Ovary (tissue), 10 donors: ENCODE measurements around the gene DIS3L. TPM values are rescaled to one million over a fixed set of nuclear protein-coding genes. Genes with fewer than 3 reads are reported as not detected.
A peak's percentile ranks its signal among the peaks of the same experiment; 100 is the strongest.
"Not testable (repeated sequence)": the region's sequence is repeated elsewhere in the genome, so short reads cannot be mapped to it uniquely, and the experiment has no call there.

Experiments
- DNase-seq, 5 donors: peaks; one replicate each; pipeline ENCODE4 v3.0.0-alpha.2; 2019 to 2020
- H3K27ac ChIP-seq, 2 donors: fragments of 200-600 bp; one replicate each; pipeline versions ENCODE4 v1.5.1 to v1.8.0; 2019 to 2022
- H3K27me3 ChIP-seq: fragments of 200-600 bp; one replicate; pipeline ENCODE4 v1.8.0; 2022
- H3K36me3 ChIP-seq: fragments of 200-600 bp; sonication (generic); one replicate; pipeline ENCODE4 v1.5.1; 2019
- H3K4me1 ChIP-seq: one replicate; pipeline ENCODE4 v1.8.1; 2013; ENCODE audit warnings: mild to moderate bottlenecking, moderate library complexity; ENCODE audit not compliant: insufficient read depth
- H3K4me3 ChIP-seq: fragments of 200-600 bp; sonication (generic); one replicate; pipeline ENCODE4 v1.5.1; 2017
- H3K9me3 ChIP-seq, 2 donors: fragments of 200-600 bp in 1 of 2; sonication (generic) in 1 of 2; one replicate each; pipeline versions ENCODE4 v1.5.1 to v1.8.1; 2013 to 2019; ENCODE audit warnings: mild to moderate bottlenecking in 1 of 2, moderate library complexity in 1 of 2
- EP300 ChIP-seq: sonication (generic); formaldehyde crosslinking; IDR thresholded peaks from one replicate; pipeline ENCODE4 v1.6.1; 2017; ENCODE audit warnings: antibody characterized with exemption
- POLR2A ChIP-seq: fragments of 450-650 bp; IDR thresholded peaks from one replicate; pipeline ENCODE4 v1.6.1; 2017; ENCODE audit warnings: antibody characterized with exemption, mild to moderate bottlenecking, moderate library complexity
- WGBS, 3 donors: extraction: QIAGEN DNeasy Blood & Tissue Kit in 1 of 3; methylation state at CpG; one replicate each; pipeline versions ENCODE4 v1.1.5 to v1.1.7; 2013 to 2017; 5-methylcytosine and 5-hydroxymethylcytosine counted together
- intact Hi-C, 4 donors: fragments of 100-400 bp; cut with DNase I; formaldehyde crosslinking; loops; one replicate each; pipeline versions ENCODE4 v1.11.0 to v1.15.1; 2022 to 2023
- long read RNA-seq, 3 donors: library from polyadenylated mRNA in 2 of 3; unstranded in 2 of 3; transcript quantifications; one replicate each; pipeline ENCODE4 v2.0.0 and lab custom pipeline, GENCODE V29; 2021 to 2026
- polyA plus RNA-seq, 2 donors: library from polyadenylated mRNA; stranded (reverse); fragments of 200-250 nt in 1 of 2; fragments of 350-450 nt in 1 of 2; fragmentation: Illumina TruSeq in 1 of 2; extraction: RNeasy Lipid Tissue Mini Kit (QIAGEN cat#74804) in 1 of 2; gene quantifications; one replicate each; pipeline ENCODE4 v1.2.3, GENCODE V29; 2013 to 2014
- total RNA-seq, 7 donors: library from RNA; depleted of rRNA in 2 of 7; stranded (reverse); fragments of >200 nt in 2 of 7; fragmentation: NEBNext Ultra II Directional in 3 of 7; extraction: Animal tissue kit (Norgen Biotek cat#: 25700) in 3 of 7; gene quantifications; one replicate each; pipeline versions ENCODE4 v1.1.0 to v1.2.4, GENCODE V29; 2016 to 2023
- TF ChIP-seq, protein P1 (sequence below), 3 donors: fragments of 450-650 bp in 2 of 3; fragments of 200-600 bp in 1 of 3; IDR thresholded peaks; one replicate each; pipeline versions ENCODE4 v1.5.1 to v1.8.0; 2016 to 2022; ENCODE audit warnings: antibody characterized with exemption in 3 of 3, mild to moderate bottlenecking in 1 of 3
- donor health status: DM: no; HTN: no; CAD: no; lungs with moderate emphysema.
- donor health status: DM: no; HTN: no; CAD: no.
- donor health status: Bipolar disorder and iron deficiency.
- donor health status: DM: yes; HTN: yes; CAD: no.
- donor health status: DM: no; HTN: no; CAD: no.
- donor health status: DM: yes; HTN: yes; CAD: no.

DIS3L gene
- total RNA-seq (10 to 100 TPM; 23.4 to 39.6 (median 31.9) TPM), polyA plus RNA-seq (10 to 100 TPM; 19.6 to 54.6 TPM)
- long read RNA-seq, donor 1, transcript DIS3L-202 (17 exons, 3,647 nt): major isoform, 18 of 53 reads
- long read RNA-seq, donor 1, partial matches to known transcripts: 14 of 53 reads
- long read RNA-seq, donor 1, other reads (novel, unspliced or antisense): 19 of 53 reads
- long read RNA-seq, donor 2, transcript DIS3L-202 (17 exons, 3,647 nt): major isoform, 8 of 72 reads
- long read RNA-seq, donor 2, partial matches to known transcripts: 34 of 72 reads
- long read RNA-seq, donor 2, other reads (novel, unspliced or antisense): 29 of 72 reads
- long read RNA-seq, donor 3, transcript DIS3L-202 (17 exons, 3,647 nt): major isoform, 46 of 100 reads
- long read RNA-seq, donor 3, transcript DIS3L-201 (17 exons, 3,763 nt): minor isoform, 6 of 100 reads
- long read RNA-seq, donor 3, partial matches to known transcripts: 3 of 100 reads
- long read RNA-seq, donor 3, other reads (novel, unspliced or antisense): 45 of 100 reads

DNA sequence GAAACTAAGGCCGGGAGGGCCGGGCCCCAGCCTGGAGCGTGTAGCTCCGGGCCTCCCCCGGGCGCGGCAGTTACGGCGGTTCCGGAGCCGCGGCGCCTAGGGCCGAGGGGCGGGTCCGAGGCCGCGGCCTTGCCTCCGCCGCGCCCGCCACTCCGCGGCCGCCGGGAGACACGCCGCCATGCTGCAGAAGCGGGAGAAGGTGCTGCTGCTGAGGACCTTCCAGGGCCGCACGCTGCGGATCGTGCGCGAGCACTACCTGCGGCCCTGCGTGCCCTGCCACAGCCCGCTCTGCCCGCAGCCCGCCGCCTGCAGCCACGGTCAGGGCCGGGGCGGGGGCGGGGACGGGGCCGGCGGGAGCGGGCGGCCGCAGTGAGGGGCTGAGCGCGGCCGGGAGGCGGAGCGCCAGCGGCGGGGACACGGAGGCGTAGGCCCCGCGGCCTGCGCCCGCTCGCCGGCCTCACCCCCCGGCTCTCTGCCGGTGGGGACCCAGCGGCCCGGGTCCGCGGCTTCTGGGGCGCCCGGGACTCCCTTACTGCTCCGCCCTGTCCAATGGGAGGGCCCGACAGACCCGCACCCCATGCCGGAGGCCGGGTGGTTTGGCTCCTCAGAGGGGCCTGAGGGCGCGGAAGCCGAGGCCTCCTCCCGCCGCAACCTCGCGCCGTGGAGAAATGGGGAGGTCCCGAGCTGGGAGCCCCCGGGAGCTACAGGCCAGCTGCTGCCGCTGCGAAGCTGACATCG lies at the start of gene DIS3L:
TSS of gene DIS3L (plus strand) at position 150 of the 738 bp plus-strand sequence. CDS start at position 179, 29 bp downstream.
- Histone ChIP-seq H3K36me3 (no peaks in the 10 kb centered on the region), H3K4me1 (peaks cover 5% of the 10 kb centered on the region), H3K27ac (peak within 1 kb of the TSS; percentile 87 to 95), H3K9me3 (no peaks in the 10 kb centered on the region), H3K27me3 (no peaks in the 10 kb centered on the region), H3K4me3 (peak within 1 kb of the TSS; percentile 65)
- intact Hi-C loops: loop anchor here in 1 of 4 donors (5.0 kb wide), 1 partner anchor 461 kb away; no protein-coding TSS in a partner anchor
- DNase-seq: peak; percentile 46 to 72 (median 56)
- no peak for TF ChIP-seq EP300
- TF ChIP-seq POLR2A: no peak
- TF ChIP-seq, protein P1, sequence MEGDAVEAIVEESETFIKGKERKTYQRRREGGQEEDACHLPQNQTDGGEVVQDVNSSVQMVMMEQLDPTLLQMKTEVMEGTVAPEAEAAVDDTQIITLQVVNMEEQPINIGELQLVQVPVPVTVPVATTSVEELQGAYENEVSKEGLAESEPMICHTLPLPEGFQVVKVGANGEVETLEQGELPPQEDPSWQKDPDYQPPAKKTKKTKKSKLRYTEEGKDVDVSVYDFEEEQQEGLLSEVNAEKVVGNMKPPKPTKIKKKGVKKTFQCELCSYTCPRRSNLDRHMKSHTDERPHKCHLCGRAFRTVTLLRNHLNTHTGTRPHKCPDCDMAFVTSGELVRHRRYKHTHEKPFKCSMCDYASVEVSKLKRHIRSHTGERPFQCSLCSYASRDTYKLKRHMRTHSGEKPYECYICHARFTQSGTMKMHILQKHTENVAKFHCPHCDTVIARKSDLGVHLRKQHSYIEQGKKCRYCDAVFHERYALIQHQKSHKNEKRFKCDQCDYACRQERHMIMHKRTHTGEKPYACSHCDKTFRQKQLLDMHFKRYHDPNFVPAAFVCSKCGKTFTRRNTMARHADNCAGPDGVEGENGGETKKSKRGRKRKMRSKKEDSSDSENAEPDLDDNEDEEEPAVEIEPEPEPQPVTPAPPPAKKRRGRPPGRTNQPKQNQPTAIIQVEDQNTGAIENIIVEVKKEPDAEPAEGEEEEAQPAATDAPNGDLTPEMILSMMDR (IDR thresholded peaks at IDR 0.05): no peak
- 0 to 1% (median 1%) methylated on average over 18 to 92 of the region's 92 CpGs for WGBS, 3 donors

DNA sequence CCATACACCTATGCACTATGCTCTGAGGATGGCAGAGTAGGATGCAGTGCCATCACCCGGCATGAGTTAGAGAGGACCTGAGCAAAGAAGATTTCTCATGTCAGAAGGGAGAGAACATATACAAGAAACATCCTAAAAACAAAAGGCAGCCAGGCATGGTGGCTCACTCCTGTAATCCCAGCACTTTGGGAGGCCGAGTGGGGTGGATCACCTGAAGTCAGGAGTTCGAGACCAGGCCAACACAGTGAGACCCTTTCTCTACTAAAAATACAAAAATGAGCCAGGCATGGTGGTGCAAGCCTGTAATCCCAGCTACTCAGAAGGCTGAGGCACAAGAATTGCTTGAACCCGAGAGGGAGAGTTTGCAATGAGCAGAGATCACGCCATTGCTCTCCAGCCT lies 47.5 kb upstream of the DIS3L start:
- DNase-seq, intact Hi-C loops, H3K27ac ChIP-seq, H3K4me3 ChIP-seq, H3K36me3 ChIP-seq, H3K27me3 ChIP-seq, H3K9me3 ChIP-seq, H3K4me1 ChIP-seq: not testable (repeated sequence)
- 74 to 91% (median 86%) methylated on average over 5 of the region's 5 CpGs for WGBS, 3 donors

DNA sequence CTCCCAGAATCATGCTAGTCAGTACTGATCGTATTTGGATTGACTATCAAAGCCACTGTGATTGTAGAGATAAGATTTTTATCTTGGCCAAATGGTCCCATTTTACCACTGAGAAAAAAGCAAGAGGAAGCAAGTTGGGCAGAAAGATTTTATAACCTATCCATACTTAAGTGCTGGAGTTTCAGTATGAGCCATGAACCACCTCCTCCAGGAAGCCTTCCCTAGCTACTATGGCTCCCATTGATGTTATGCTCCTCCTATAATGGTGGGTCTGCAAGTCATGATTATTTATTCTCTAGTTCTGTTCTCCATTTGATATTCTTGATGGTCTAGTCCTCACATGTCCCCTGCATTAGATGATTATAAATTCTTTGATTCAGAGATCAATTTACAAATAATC lies 46.4 kb upstream of the DIS3L start:
- DNase-seq: no peak
- Histone ChIP-seq H3K27ac (no peak overlapping the region), H3K9me3 (no peaks in the 10 kb centered on the region), H3K4me1 (no peaks in the 10 kb centered on the region), H3K36me3 (no peaks in the 10 kb centered on the region), H3K4me3 (no peak overlapping the region), H3K27me3 (no peaks in the 10 kb centered on the region)
- 73 to 84% (median 83%) methylated on average over 1 of the region's 1 CpG for WGBS, 3 donors
- intact Hi-C loops: no loop called here
- TF ChIP-seq EP300: no peak
- TF ChIP-seq POLR2A: no peak
- TF ChIP-seq, protein P1 (IDR thresholded peaks at IDR 0.05): no peak

DNA sequence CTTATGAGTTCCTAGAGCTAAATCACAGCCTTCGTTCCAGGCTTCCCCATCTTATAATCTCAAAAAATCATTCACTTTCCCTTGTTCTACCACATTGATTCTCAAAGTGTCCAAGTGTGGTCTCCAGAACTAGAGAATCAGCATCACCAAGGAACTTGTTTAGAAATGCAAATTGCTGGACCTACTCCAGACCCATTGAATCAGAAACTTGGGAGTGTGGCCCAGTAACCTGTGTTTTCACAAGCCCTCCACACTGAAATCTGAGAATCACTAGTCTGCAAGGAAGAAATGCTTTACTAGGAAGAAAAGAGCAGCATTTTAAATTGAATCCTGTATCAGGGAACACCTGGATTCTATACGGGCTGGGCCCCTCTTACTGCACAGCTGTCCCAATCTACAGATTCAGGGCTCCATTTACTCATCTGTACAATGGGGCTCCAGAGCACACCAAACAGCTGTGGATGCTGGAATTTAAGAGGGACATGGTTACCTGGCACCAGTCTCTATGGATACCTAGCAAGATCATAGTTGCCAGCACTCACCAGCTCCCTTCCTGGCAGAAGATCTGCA lies 43.7 kb upstream of the DIS3L start:
- TF ChIP-seq POLR2A (no peak), EP300 (no peak)
- TF ChIP-seq, protein P1 (IDR thresholded peaks at IDR 0.05): no peak
- Histone ChIP-seq H3K36me3 (no peaks in the 10 kb centered on the region), H3K27me3 (no peaks in the 10 kb centered on the region), H3K4me1 (peaks cover 5% of the 10 kb centered on the region), H3K9me3 (no peaks in the 10 kb centered on the region), H3K4me3 (no peak overlapping the region), H3K27ac (no peak overlapping the region)
- intact Hi-C loops: loop anchor here in 1 of 4 donors (5.0 kb wide), 1 partner anchor 612 kb away; no protein-coding TSS in a partner anchor
- DNase-seq: no peak
- WGBS, 3 donors: 78 to 90% (median 81%) methylated on average over 2 of the region's 2 CpGs
